ENCODE measurements around the gene PCSK2. TPM values are rescaled to one million over a fixed set of nuclear protein-coding genes. Genes with fewer than 3 reads are reported as not detected.

PCSK2 gene
- polyA plus RNA-seq, 1 experiment = not detected

DNA sequence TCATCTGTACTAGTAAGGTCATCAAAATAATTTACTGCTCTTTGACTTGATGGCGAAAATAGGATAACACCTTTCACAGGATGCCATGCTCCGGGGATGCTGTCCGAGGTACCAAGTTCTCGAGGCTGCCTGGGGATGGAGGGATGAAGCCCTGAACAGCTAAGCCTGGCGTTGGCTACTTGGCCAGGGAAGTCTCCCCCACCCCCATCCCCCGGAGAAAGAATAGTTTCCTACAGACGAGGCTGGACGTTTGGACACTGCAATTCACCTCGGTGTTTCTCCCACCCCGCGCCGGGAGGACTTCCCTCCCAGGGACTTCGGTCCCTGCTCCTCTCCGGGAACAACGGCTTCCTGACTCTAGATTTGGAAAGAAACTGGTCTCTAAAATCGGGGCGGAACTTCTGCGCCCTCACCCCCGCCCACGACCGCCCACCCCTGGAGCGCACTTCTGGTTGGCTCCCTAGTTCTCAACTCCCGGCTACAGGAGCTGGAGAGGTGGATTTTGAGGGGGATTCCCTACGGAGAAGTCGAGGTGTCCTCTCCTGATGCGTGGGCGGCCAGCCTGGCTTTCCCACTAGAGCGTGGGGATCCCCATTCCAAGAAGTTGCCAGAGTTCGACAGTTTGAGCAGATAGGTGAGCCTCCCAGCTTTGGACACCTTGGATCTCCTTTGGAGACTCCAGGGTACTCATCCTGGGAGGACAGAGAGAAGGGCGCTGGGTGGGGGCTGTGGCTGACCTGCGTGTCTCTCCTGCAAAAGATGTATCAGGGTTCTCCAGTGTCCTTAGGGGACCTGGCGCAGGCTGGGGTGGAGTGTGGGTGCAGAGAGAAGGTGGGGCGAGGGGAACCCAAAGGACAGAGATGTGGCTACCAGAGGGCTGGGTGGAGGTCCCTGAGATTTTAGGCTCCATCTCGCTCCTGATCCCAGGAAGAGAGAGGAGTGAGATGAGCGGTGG, 1.1 kb downstream of the PCSK2 start:
- CTCF ChIA-PET = no interaction called here
- no peak for DNase-seq (ENCODE audit: low read depth, low spot score)
- POLR2A ChIA-PET = no interaction called here

GRCh38 chr20:17228624-17229061, 1.8 kb downstream of the PCSK2 start:
- no peak overlapping the region for H3K27ac ChIP-seq (ENCODE audit: low read depth, low read length)
- H3K27me3 ChIP-seq (ENCODE audit: control insufficient read depth, insufficient read depth, low read length) = peaks cover 20% of the 10 kb centered on the region
- no peak for DNase-seq (ENCODE audit: low read depth, low spot score)
- TF ChIP-seq, protein P1, sequence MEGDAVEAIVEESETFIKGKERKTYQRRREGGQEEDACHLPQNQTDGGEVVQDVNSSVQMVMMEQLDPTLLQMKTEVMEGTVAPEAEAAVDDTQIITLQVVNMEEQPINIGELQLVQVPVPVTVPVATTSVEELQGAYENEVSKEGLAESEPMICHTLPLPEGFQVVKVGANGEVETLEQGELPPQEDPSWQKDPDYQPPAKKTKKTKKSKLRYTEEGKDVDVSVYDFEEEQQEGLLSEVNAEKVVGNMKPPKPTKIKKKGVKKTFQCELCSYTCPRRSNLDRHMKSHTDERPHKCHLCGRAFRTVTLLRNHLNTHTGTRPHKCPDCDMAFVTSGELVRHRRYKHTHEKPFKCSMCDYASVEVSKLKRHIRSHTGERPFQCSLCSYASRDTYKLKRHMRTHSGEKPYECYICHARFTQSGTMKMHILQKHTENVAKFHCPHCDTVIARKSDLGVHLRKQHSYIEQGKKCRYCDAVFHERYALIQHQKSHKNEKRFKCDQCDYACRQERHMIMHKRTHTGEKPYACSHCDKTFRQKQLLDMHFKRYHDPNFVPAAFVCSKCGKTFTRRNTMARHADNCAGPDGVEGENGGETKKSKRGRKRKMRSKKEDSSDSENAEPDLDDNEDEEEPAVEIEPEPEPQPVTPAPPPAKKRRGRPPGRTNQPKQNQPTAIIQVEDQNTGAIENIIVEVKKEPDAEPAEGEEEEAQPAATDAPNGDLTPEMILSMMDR (IDR thresholded peaks at IDR 0.05; ENCODE audit: low read depth, low read length) = no peak
- no peaks in the 10 kb centered on the region; the same call in 1 of the 2 replicates for H3K9me3 ChIP-seq (ENCODE audit: control insufficient read depth, insufficient read depth, low read length)
- ChIA-PET POLR2A (no interaction called here), CTCF (no interaction called here)
- no peak overlapping the region for H3K4me3 ChIP-seq (ENCODE audit: low read depth, low read length)

More for the DNA sequence above, 1.1 kb downstream of the PCSK2 start:
- TF ChIP-seq, protein P1 (IDR thresholded peaks at IDR 0.05; ENCODE audit: low read depth, low read length) = no peak
- Histone ChIP-seq H3K4me3 (ENCODE audit: low read depth, low read length) (no peak overlapping the region), H3K27me3 (ENCODE audit: control insufficient read depth, insufficient read depth, low read length) (peaks cover 20% of the 10 kb centered on the region), H3K9me3 (ENCODE audit: control insufficient read depth, insufficient read depth, low read length) (no peaks in the 10 kb centered on the region; the same call in 1 of the 2 replicates), H3K27ac (ENCODE audit: low read depth, low read length) (no peak overlapping the region)

DNA sequence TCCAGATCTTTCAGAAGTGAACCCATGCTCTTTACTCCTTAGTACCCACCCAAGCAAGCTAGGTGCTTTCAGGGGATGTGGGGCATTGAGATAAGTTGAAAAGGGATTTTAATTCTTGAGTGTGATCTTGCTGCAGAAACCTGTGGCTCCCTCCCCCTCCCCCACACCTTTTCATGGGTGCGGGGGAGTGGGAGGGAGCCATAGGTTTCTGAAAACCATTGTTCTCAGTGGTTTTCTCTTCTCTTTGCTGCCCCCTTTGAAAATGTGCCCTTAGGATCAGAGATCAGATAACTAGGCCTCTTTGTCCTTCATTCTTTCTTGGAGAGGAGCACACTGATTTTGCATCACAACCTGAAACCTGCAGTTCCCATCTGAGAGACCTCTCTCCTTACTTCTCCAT, 2.4 kb downstream of the PCSK2 start:
- no peak for DNase-seq (ENCODE audit: low read depth, low spot score)
- Histone ChIP-seq H3K27me3 (ENCODE audit: control insufficient read depth, insufficient read depth, low read length) (peaks cover 20% of the 10 kb centered on the region), H3K4me3 (ENCODE audit: low read depth, low read length) (no peak overlapping the region), H3K27ac (ENCODE audit: low read depth, low read length) (no peak overlapping the region), H3K9me3 (ENCODE audit: control insufficient read depth, insufficient read depth, low read length) (no peaks in the 10 kb centered on the region; the same call in 1 of the 2 replicates)
- ChIA-PET CTCF (no interaction called here), POLR2A (no interaction called here)
- TF ChIP-seq, protein P1 (IDR thresholded peaks at IDR 0.05; ENCODE audit: low read depth, low read length) = no peak

DNA sequence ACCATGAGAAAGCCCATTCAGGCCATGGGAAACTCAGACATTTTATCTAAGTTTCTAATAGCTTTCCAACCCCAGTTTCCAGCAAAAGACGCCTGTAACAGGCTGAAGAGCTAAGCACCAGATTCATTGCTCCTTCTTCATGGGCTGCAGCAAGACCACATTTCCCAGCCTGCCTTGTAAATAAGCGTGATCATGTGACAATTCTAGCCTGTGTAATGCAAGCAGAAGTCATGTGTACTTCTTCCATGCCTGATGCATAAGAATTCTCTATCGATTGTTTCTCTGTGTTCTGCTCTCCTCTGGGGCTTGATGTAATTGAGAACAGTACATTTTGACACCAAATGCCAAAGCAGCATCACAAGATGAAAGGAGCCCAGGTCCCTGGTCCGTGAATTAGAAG, 6.8 kb downstream of the PCSK2 start:
- peaks cover 1% of the 10 kb centered on the region for H3K27me3 ChIP-seq (ENCODE audit: control insufficient read depth, insufficient read depth, low read length)
- CTCF ChIA-PET = no interaction called here

DNA sequence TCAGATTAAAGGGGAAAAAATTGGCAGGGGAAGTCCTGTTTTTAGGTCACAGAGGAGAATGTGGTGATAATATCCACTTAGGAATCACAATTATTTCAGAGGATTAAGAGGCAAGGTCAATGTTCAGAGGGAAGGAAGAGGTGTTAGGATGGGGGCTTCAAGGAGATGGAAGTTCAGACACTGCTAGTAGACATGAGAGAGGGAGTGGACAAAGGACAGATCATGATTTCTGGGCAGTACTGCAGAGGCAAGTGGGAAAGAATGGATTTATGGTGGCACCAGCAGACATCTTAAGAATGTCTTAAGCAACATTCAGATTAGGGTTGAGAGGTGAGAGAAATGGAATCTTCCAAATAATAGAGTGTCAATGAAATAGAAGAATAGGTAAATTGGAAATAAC, 9.9 kb downstream of the PCSK2 start:
- ChIA-PET CTCF (no interaction called here), POLR2A (no interaction called here)
- no peak overlapping the region for H3K27ac ChIP-seq (ENCODE audit: low read depth, low read length)
- H3K27me3 ChIP-seq (ENCODE audit: control insufficient read depth, insufficient read depth, low read length) = no peaks in the 10 kb centered on the region
- H3K9me3 ChIP-seq (ENCODE audit: control insufficient read depth, insufficient read depth, low read length) = no peaks in the 10 kb centered on the region
- DNase-seq (ENCODE audit: low read depth, low spot score) = no peak
- H3K4me3 ChIP-seq (ENCODE audit: low read depth, low read length) = no peak overlapping the region
- TF ChIP-seq, protein P1 (IDR thresholded peaks at IDR 0.05; ENCODE audit: low read depth, low read length) = no peak

More for the DNA sequence above, 6.8 kb downstream of the PCSK2 start:
- no peaks in the 10 kb centered on the region for H3K9me3 ChIP-seq (ENCODE audit: control insufficient read depth, insufficient read depth, low read length)
- TF ChIP-seq, protein P1 (IDR thresholded peaks at IDR 0.05; ENCODE audit: low read depth, low read length) = no peak
- POLR2A ChIA-PET = no interaction called here
- no peak overlapping the region for H3K27ac ChIP-seq (ENCODE audit: low read depth, low read length)
- H3K4me3 ChIP-seq (ENCODE audit: low read depth, low read length) = no peak overlapping the region
- DNase-seq (ENCODE audit: low read depth, low spot score) = no peak
